ENCODE data around the gene PARD6G. TPM values are rescaled to one million over a fixed set of nuclear protein-coding genes. Genes with fewer than 3 reads are reported as not detected.

Gene PARD6G
- polyA plus RNA-seq, 4 donors, result 0.45 to 4.9 (median 2.8) TPM

- FAIRE-seq (no peak), DNase-seq (no peak)
- Histone ChIP-seq H3K4me1 (ENCODE audit: control insufficient read depth in 3 of 3, insufficient read depth in 2 of 3, low read depth in 1 of 3, low read length in 2 of 3) (no peaks in the 10 kb centered on the region), H3K4me3 (ENCODE audit: low read depth in 1 of 3, low read length in 3 of 3) (no peak overlapping the region), H3K9me3 (ENCODE audit: control insufficient read depth in 2 of 2, insufficient read depth in 1 of 2, low read depth in 1 of 2, low read length in 1 of 2) (no peaks in the 10 kb centered on the region), H3K27me3 (ENCODE audit: control insufficient read depth in 3 of 3, insufficient read depth in 3 of 3, low read length in 3 of 3) (no peaks in the 10 kb centered on the region), H3K36me3 (ENCODE audit: control insufficient read depth in 3 of 3, insufficient read depth in 2 of 3, low read depth in 1 of 3, low read length in 3 of 3) (peaks cover 10 to 33% (median 10%) of the 10 kb centered on the region in 3 donors), H3K27ac (ENCODE audit: low read depth in 1 of 3, low read length in 2 of 3) (no peak overlapping the region)
- WGBS, 3 donors, result 53 to 60% (median 58%) methylated on average over 1 of the region's 1 CpG
Measured at GRCh38 chr18:80133124-80133523, 114.2 kb downstream of the PARD6G start.

GRCh38 chr18:80132180-80132812, 115.0 kb downstream of the PARD6G start:
- Histone ChIP-seq H3K36me3 (ENCODE audit: control insufficient read depth in 3 of 3, insufficient read depth in 2 of 3, low read depth in 1 of 3, low read length in 3 of 3) (peaks cover 6 to 26% (median 10%) of the 10 kb centered on the region in 3 donors), H3K4me1 (ENCODE audit: control insufficient read depth in 3 of 3, insufficient read depth in 2 of 3, low read depth in 1 of 3, low read length in 2 of 3) (no peaks in the 10 kb centered on the region), H3K9me3 (ENCODE audit: control insufficient read depth in 2 of 2, insufficient read depth in 1 of 2, low read depth in 1 of 2, low read length in 1 of 2) (no peaks in the 10 kb centered on the region), H3K27me3 (ENCODE audit: control insufficient read depth in 3 of 3, insufficient read depth in 3 of 3, low read length in 3 of 3) (no peaks in the 10 kb centered on the region), H3K4me3 (ENCODE audit: low read depth in 1 of 3, low read length in 3 of 3) (no peak overlapping the region), H3K27ac (ENCODE audit: low read depth in 1 of 3, low read length in 2 of 3) (no peak overlapping the region)
- FAIRE-seq, result no peak
- WGBS, 3 donors, result 87 to 91% (median 88%) methylated on average over 3 of the region's 3 CpGs
- no peak for DNase-seq

DNA sequence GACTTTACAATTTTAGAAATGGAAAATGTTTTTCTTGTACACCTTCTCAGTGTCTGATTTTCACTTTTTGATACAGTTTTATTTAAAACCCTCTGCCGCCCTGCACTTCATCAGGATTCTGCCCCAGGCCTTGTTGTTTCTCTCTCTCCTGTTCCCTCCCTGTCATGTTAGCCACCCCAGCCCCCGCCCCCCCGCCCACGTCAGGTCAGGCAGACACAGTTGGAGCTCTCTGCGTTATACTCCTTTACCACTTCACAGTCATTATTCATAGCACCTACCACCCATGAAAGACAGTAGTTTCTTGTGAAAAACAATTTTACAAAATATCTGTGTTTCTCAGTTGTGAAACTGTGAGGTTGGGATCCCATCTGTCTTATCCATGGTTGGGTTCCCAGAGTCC, 116.8 kb downstream of the PARD6G start:
- Histone ChIP-seq H3K27ac (ENCODE audit: low read depth in 1 of 3, low read length in 2 of 3) (no peak overlapping the region), H3K27me3 (ENCODE audit: control insufficient read depth in 3 of 3, insufficient read depth in 3 of 3, low read length in 3 of 3) (no peaks in the 10 kb centered on the region), H3K9me3 (ENCODE audit: control insufficient read depth in 2 of 2, insufficient read depth in 1 of 2, low read depth in 1 of 2, low read length in 1 of 2) (no peaks in the 10 kb centered on the region), H3K36me3 (ENCODE audit: control insufficient read depth in 3 of 3, insufficient read depth in 2 of 3, low read depth in 1 of 3, low read length in 3 of 3) (peaks cover 3 to 11% (median 3%) of the 10 kb centered on the region in 3 donors), H3K4me1 (ENCODE audit: control insufficient read depth in 3 of 3, insufficient read depth in 2 of 3, low read depth in 1 of 3, low read length in 2 of 3) (no peaks in the 10 kb centered on the region), H3K4me3 (ENCODE audit: low read depth in 1 of 3, low read length in 3 of 3) (no peak overlapping the region)
- WGBS, 3 donors, result 78 to 86% (median 79%) methylated on average over 5 of the region's 5 CpGs
- FAIRE-seq, result no peak
- no peak for DNase-seq

- no peak overlapping the region for H3K4me3 ChIP-seq (ENCODE audit: low read depth in 1 of 3, low read length in 3 of 3)
- H3K27ac ChIP-seq (ENCODE audit: low read depth in 1 of 3, low read length in 2 of 3), result no peak overlapping the region
- 67 to 96% (median 85%) methylated on average over 7 of the region's 7 CpGs for WGBS, 3 donors
- FAIRE-seq, result no peak
- H3K9me3 ChIP-seq (ENCODE audit: control insufficient read depth in 2 of 2, insufficient read depth in 1 of 2, low read depth in 1 of 2, low read length in 1 of 2), result no peaks in the 10 kb centered on the region
- DNase-seq, result no peak
- H3K36me3 ChIP-seq (ENCODE audit: control insufficient read depth in 3 of 3, insufficient read depth in 2 of 3, low read depth in 1 of 3, low read length in 3 of 3), result peaks cover 0 to 13% (median 3%) of the 10 kb centered on the region in 3 donors
- H3K27me3 ChIP-seq (ENCODE audit: control insufficient read depth in 3 of 3, insufficient read depth in 3 of 3, low read length in 3 of 3), result no peaks in the 10 kb centered on the region
- no peaks in the 10 kb centered on the region for H3K4me1 ChIP-seq (ENCODE audit: control insufficient read depth in 3 of 3, insufficient read depth in 2 of 3, low read depth in 1 of 3, low read length in 2 of 3)
Measured at GRCh38 chr18:80129672-80130367, 117.5 kb downstream of the PARD6G start.

- Histone ChIP-seq H3K4me1 (ENCODE audit: control insufficient read depth in 3 of 3, insufficient read depth in 2 of 3, low read depth in 1 of 3, low read length in 2 of 3) (no peaks in the 10 kb centered on the region), H3K27me3 (ENCODE audit: control insufficient read depth in 3 of 3, insufficient read depth in 3 of 3, low read length in 3 of 3) (no peaks in the 10 kb centered on the region), H3K36me3 (ENCODE audit: control insufficient read depth in 3 of 3, insufficient read depth in 2 of 3, low read depth in 1 of 3, low read length in 3 of 3) (peaks cover 0 to 8% (median 2%) of the 10 kb centered on the region in 3 donors), H3K27ac (ENCODE audit: low read depth in 1 of 3, low read length in 2 of 3) (no peak overlapping the region), H3K4me3 (ENCODE audit: low read depth in 1 of 3, low read length in 3 of 3) (no peak overlapping the region), H3K9me3 (ENCODE audit: control insufficient read depth in 2 of 2, insufficient read depth in 1 of 2, low read depth in 1 of 2, low read length in 1 of 2) (no peaks in the 10 kb centered on the region)
- 96 to 100% (median 97%) methylated on average over 1 of the region's 1 CpG for WGBS, 3 donors
- DNase-seq (no peak), FAIRE-seq (no peak)
Measured at GRCh38 chr18:80127635-80128034, 119.7 kb downstream of the PARD6G start.

DNA sequence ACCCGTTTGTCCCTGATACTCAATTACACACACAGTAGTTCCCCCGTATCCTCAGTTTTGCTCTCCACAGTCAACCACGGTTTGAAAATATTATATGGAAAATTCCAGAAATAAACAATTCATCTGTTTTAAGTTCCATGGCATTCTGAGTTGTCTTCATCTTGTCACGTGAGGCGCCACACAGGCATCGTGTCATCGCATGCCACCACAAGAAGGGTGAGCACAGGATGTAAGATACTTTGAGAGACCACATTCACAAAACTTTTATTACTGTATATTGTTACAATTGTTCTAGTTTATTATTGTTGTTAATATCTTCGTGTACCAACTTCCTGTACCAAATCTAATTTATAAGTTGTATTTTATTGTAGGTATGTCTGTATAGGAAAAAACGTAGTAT, 120.5 kb downstream of the PARD6G start:
- FAIRE-seq, result no peak
- Histone ChIP-seq H3K27ac (ENCODE audit: low read depth in 1 of 3, low read length in 2 of 3) (no peak overlapping the region), H3K36me3 (ENCODE audit: control insufficient read depth in 3 of 3, insufficient read depth in 2 of 3, low read depth in 1 of 3, low read length in 3 of 3) (peaks cover 0 to 9% (median 2%) of the 10 kb centered on the region in 3 donors), H3K4me3 (ENCODE audit: low read depth in 1 of 3, low read length in 3 of 3) (no peak overlapping the region), H3K9me3 (ENCODE audit: control insufficient read depth in 2 of 2, insufficient read depth in 1 of 2, low read depth in 1 of 2, low read length in 1 of 2) (no peaks in the 10 kb centered on the region), H3K4me1 (ENCODE audit: control insufficient read depth in 3 of 3, insufficient read depth in 2 of 3, low read depth in 1 of 3, low read length in 2 of 3) (no peaks in the 10 kb centered on the region), H3K27me3 (ENCODE audit: control insufficient read depth in 3 of 3, insufficient read depth in 3 of 3, low read length in 3 of 3) (no peaks in the 10 kb centered on the region)
- WGBS, 3 donors, result 87 to 94% (median 91%) methylated on average over 9 of the region's 9 CpGs
- no peak for DNase-seq

- DNase-seq, result no peak
- H3K27ac ChIP-seq (ENCODE audit: low read depth in 1 of 3, low read length in 2 of 3), result no peak overlapping the region
- FAIRE-seq, result no peak
Measured at GRCh38 chr18:80124131-80124530, 123.2 kb downstream of the PARD6G start.

DNA sequence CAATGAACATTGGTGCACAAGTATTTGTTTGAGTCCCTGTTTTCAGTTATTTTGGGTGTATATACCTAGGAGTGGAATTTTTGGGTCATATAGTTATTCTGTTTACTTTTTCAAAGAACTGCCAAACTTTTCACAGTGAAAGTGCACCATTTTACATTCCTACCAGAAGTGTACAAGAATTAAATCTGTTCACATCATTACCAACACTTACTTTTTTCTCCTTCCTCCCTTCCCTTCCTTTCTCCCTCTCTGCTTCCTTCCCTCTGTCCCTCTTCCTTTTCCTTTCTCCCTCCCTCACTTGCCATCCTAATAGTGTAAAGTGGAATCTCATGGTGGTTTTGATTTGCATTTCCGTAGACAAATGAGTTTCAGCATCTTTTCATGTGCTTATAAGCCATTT, 126.4 kb downstream of the PARD6G start:
- no peak for DNase-seq

More at GRCh38 chr18:80124131-80124530, 123.2 kb downstream of the PARD6G start:
- no peaks in the 10 kb centered on the region for H3K27me3 ChIP-seq (ENCODE audit: control insufficient read depth in 3 of 3, insufficient read depth in 3 of 3, low read length in 3 of 3)
- no peaks in the 10 kb centered on the region for H3K4me1 ChIP-seq (ENCODE audit: control insufficient read depth in 3 of 3, insufficient read depth in 2 of 3, low read depth in 1 of 3, low read length in 2 of 3)
- no peaks in the 10 kb centered on the region for H3K9me3 ChIP-seq (ENCODE audit: control insufficient read depth in 2 of 2, insufficient read depth in 1 of 2, low read depth in 1 of 2, low read length in 1 of 2)
- peaks cover 0 to 14% (median 3%) of the 10 kb centered on the region in 3 donors for H3K36me3 ChIP-seq (ENCODE audit: control insufficient read depth in 3 of 3, insufficient read depth in 2 of 3, low read depth in 1 of 3, low read length in 3 of 3)
- H3K4me3 ChIP-seq (ENCODE audit: low read depth in 1 of 3, low read length in 3 of 3), result no peak overlapping the region

More for the DNA sequence above, 126.4 kb downstream of the PARD6G start:
- Histone ChIP-seq H3K4me1 (ENCODE audit: control insufficient read depth in 3 of 3, insufficient read depth in 2 of 3, low read depth in 1 of 3, low read length in 2 of 3) (no peaks in the 10 kb centered on the region), H3K27ac (ENCODE audit: low read depth in 1 of 3, low read length in 2 of 3) (no peak overlapping the region), H3K36me3 (ENCODE audit: control insufficient read depth in 3 of 3, insufficient read depth in 2 of 3, low read depth in 1 of 3, low read length in 3 of 3) (peaks cover 0 to 21% (median 5%) of the 10 kb centered on the region in 3 donors), H3K4me3 (ENCODE audit: low read depth in 1 of 3, low read length in 3 of 3) (no peak overlapping the region), H3K9me3 (ENCODE audit: control insufficient read depth in 2 of 2, insufficient read depth in 1 of 2, low read depth in 1 of 2, low read length in 1 of 2) (no peaks in the 10 kb centered on the region), H3K27me3 (ENCODE audit: control insufficient read depth in 3 of 3, insufficient read depth in 3 of 3, low read length in 3 of 3) (no peaks in the 10 kb centered on the region)
- FAIRE-seq, result no peak
- 19 to 80% (median 71%) methylated on average over 1 of the region's 1 CpG for WGBS, 3 donors

Measured in small intestine (tissue), 7 donors.